ENCODE data around the gene PAQR7.

The PAQR7 gene

GRCh38 chr1:25816112-25816718 lies 59.3 kb downstream of the PAQR7 start:
- H3K27me3 ChIP-seq (ENCODE audit: insufficient read depth, poor library complexity, severe bottlenecking): no peaks in the 10 kb centered on the region
- H3K36me3 ChIP-seq (ENCODE audit: low read depth): peaks cover 11% of the 10 kb centered on the region; the same call in 1 of the 2 replicates
- H3K4me3 ChIP-seq (ENCODE audit: severe bottlenecking): no peak overlapping the region
- no peak overlapping the region for H3K27ac ChIP-seq (ENCODE audit: poor library complexity, severe bottlenecking)
- no peak for TF ChIP-seq CTCF (IDR thresholded peaks at IDR 0.05; ENCODE audit: poor library complexity, severe bottlenecking)
- no peaks in the 10 kb centered on the region for H3K9me3 ChIP-seq (ENCODE audit: severe bottlenecking)
- DNase-seq (ENCODE audit: low spot score): no peak
- no peaks in the 10 kb centered on the region for H3K4me1 ChIP-seq (ENCODE audit: insufficient read depth, poor library complexity, severe bottlenecking)
- no peak for ATAC-seq (ENCODE audit: low read depth)

GRCh38 chr1:25815208-25816111 lies 60.0 kb downstream of the PAQR7 start:
- peaks cover 11% of the 10 kb centered on the region; the same call in 1 of the 2 replicates for H3K36me3 ChIP-seq (ENCODE audit: low read depth)
- DNase-seq (ENCODE audit: low spot score) (no peak), ATAC-seq (ENCODE audit: low read depth) (no peak)
- no peak overlapping the region for H3K27ac ChIP-seq (ENCODE audit: poor library complexity, severe bottlenecking)
- H3K27me3 ChIP-seq (ENCODE audit: insufficient read depth, poor library complexity, severe bottlenecking): no peaks in the 10 kb centered on the region
- no peaks in the 10 kb centered on the region for H3K9me3 ChIP-seq (ENCODE audit: severe bottlenecking)
- no peak overlapping the region for H3K4me3 ChIP-seq (ENCODE audit: severe bottlenecking)
- no peak for TF ChIP-seq CTCF (IDR thresholded peaks at IDR 0.05; ENCODE audit: poor library complexity, severe bottlenecking)
- no peaks in the 10 kb centered on the region for H3K4me1 ChIP-seq (ENCODE audit: insufficient read depth, poor library complexity, severe bottlenecking)

- no peak for TF ChIP-seq CTCF (IDR thresholded peaks at IDR 0.05; ENCODE audit: poor library complexity, severe bottlenecking)
- Histone ChIP-seq H3K4me1 (ENCODE audit: insufficient read depth, poor library complexity, severe bottlenecking) (no peaks in the 10 kb centered on the region), H3K27ac (ENCODE audit: poor library complexity, severe bottlenecking) (no peak overlapping the region), H3K36me3 (ENCODE audit: low read depth) (peaks cover 11% of the 10 kb centered on the region; the same call in 1 of the 2 replicates), H3K4me3 (ENCODE audit: severe bottlenecking) (no peak overlapping the region), H3K27me3 (ENCODE audit: insufficient read depth, poor library complexity, severe bottlenecking) (no peaks in the 10 kb centered on the region), H3K9me3 (ENCODE audit: severe bottlenecking) (no peaks in the 10 kb centered on the region)
- DNase-seq (ENCODE audit: low spot score) (no peak), ATAC-seq (ENCODE audit: low read depth) (no peak)
Measured at GRCh38 chr1:25814549-25815087, 60.9 kb downstream of the PAQR7 start.

GRCh38 chr1:25813734-25814471 lies 61.6 kb downstream of the PAQR7 start:
- DNase-seq (ENCODE audit: low spot score) (no peak), ATAC-seq (ENCODE audit: low read depth) (no peak)
- H3K36me3 ChIP-seq (ENCODE audit: low read depth): peaks cover 11% of the 10 kb centered on the region; the same call in 1 of the 2 replicates
- H3K9me3 ChIP-seq (ENCODE audit: severe bottlenecking): no peaks in the 10 kb centered on the region
- no peak overlapping the region for H3K27ac ChIP-seq (ENCODE audit: poor library complexity, severe bottlenecking)
- H3K27me3 ChIP-seq (ENCODE audit: insufficient read depth, poor library complexity, severe bottlenecking): no peaks in the 10 kb centered on the region
- TF ChIP-seq CTCF (IDR thresholded peaks at IDR 0.05; ENCODE audit: poor library complexity, severe bottlenecking): no peak
- H3K4me1 ChIP-seq (ENCODE audit: insufficient read depth, poor library complexity, severe bottlenecking): no peaks in the 10 kb centered on the region
- H3K4me3 ChIP-seq (ENCODE audit: severe bottlenecking): no peak overlapping the region

All from RWPE2 (cell line).